HepG2 (cell line): ENCODE measurements around the gene ZNF142. TPM values are rescaled to one million over a fixed set of nuclear protein-coding genes. Genes with fewer than 3 reads are reported as not detected.

Experiments
- AGO1 ChIP-seq: fragments of 200-400 bp; formaldehyde crosslinking; IDR thresholded peaks from 2 replicates; pipeline ENCODE4 v1.6.1; 2017; ENCODE audit warnings: mild to moderate bottlenecking, low read depth, low read length, moderate library complexity; ENCODE audit not compliant: poor library complexity, severe bottlenecking
- CC2D1A ChIP-seq: sonication (generic); formaldehyde crosslinking; IDR thresholded peaks from 2 replicates; pipeline ENCODE4 v1.8.1; 2023; ENCODE audit warnings: mild to moderate bottlenecking, missing genetic modification reagents
- CCAR2 ChIP-seq: fragments of 200-400 bp; formaldehyde crosslinking; optimal IDR thresholded peaks from 2 replicates; pipeline ENCODE3; 2018; ENCODE audit warnings: low read depth, mild to moderate bottlenecking, low read length, moderate library complexity
- IRF2 ChIP-seq: IDR thresholded peaks from 2 replicates; pipeline ENCODE4 v1.6.1; 2018; ENCODE audit warnings: missing genetic modification reagents, missing compliant biosample characterization
- KDM2A ChIP-seq: sonication (generic); formaldehyde crosslinking; IDR thresholded peaks from 2 replicates; pipeline ENCODE4 v1.4.0; 2020; ENCODE audit warnings: low read depth, missing genetic modification reagents, borderline replicate concordance
- KLF13 ChIP-seq: sonication (generic); formaldehyde crosslinking; IDR thresholded peaks from 2 replicates; pipeline ENCODE4 v1.4.0; 2020; ENCODE audit warnings: mild to moderate bottlenecking, missing genetic modification reagents
- MTA3 ChIP-seq: sonication (generic); formaldehyde crosslinking; IDR thresholded peaks from 2 replicates; pipeline ENCODE4 v1.4.0; 2020; ENCODE audit warnings: missing genetic modification reagents
- NR2F1 ChIP-seq, 2 experiments: fragments of 450-650 bp in 1 of 2; formaldehyde crosslinking in 1 of 2; IDR thresholded peaks; 2 replicates each; pipeline versions ENCODE4 v1.5.0 to v1.6.1; 2016 to 2020; ENCODE audit warnings: mild to moderate bottlenecking in 1 of 2, missing compliant biosample characterization in 1 of 2, missing genetic modification reagents in 1 of 2, moderate library complexity in 1 of 2
- TAF15 ChIP-seq: fragments of 200-400 bp; formaldehyde crosslinking; IDR thresholded peaks from one replicate; pipeline ENCODE4 v1.6.1; 2018; ENCODE audit warnings: mild to moderate bottlenecking, low read depth, low read length; ENCODE audit not compliant: poor library complexity, severe bottlenecking
- ZNF510 ChIP-seq: sonication (generic); formaldehyde crosslinking; IDR thresholded peaks from 2 replicates; pipeline ENCODE4 v1.4.0; 2020; ENCODE audit warnings: low read depth, mild to moderate bottlenecking, missing genetic modification reagents
- ZNF605 ChIP-seq: sonication (generic); formaldehyde crosslinking; IDR thresholded peaks from 2 replicates; pipeline ENCODE4 v1.8.0; 2022; ENCODE audit warnings: mild to moderate bottlenecking, missing genetic modification reagents
- ZNF737 ChIP-seq: sonication (generic); formaldehyde crosslinking; IDR thresholded peaks from 2 replicates; pipeline ENCODE4 v1.5.0; 2020; ENCODE audit warnings: missing genetic modification reagents, mild to moderate bottlenecking, borderline replicate concordance
- polyA plus RNA-seq, 8 experiments: library from polyadenylated mRNA; depleted of rRNA in 3 of 8; stranded (reverse) in 7 of 8; unstranded in 1 of 8; fragments of >200 nt; fragmentation: Illumina TruSeq in 4 of 8; extraction: Trizol in 4 of 8; gene quantifications; 2 replicates each; pipeline versions ENCODE4 v1.2.1 to v1.2.3, GENCODE V29; 2011 to 2016; ENCODE audit warnings: low read depth in 4 of 8, missing spikeins in 1 of 8, mixed read lengths in 1 of 8; ENCODE audit not compliant: insufficient read depth in 1 of 8
- total RNA-seq, 5 experiments: library from RNA; depleted of rRNA; stranded (reverse); fragments of >200 nt; fragmentation: Illumina TruSeq; extraction: Trizol; gene quantifications; 2 replicates each; pipeline ENCODE4 v1.2.3, GENCODE V29; 2016; ENCODE audit warnings: low read depth in 1 of 5
- TF ChIP-seq, protein P1 (sequence below): sonication (generic); formaldehyde crosslinking; IDR thresholded peaks from 2 replicates; pipeline ENCODE4 v1.5.0; 2020; ENCODE audit warnings: missing genetic modification reagents
- TF ChIP-seq, protein P2 (sequence below): sonication (generic); formaldehyde crosslinking; IDR thresholded peaks from 2 replicates; pipeline ENCODE4 v1.9.0; 2021; ENCODE audit warnings: missing genetic modification reagents, borderline replicate concordance
- TF ChIP-seq, protein P3 (sequence below): sonication (generic); formaldehyde crosslinking; IDR thresholded peaks from 2 replicates; pipeline ENCODE4 v1.5.1; 2020; ENCODE audit warnings: missing genetic modification reagents, mild to moderate bottlenecking, borderline replicate concordance
- TF ChIP-seq, protein P4 (sequence below): sonication (generic); formaldehyde crosslinking; IDR thresholded peaks from 2 replicates; pipeline ENCODE4 v1.4.0; 2020; ENCODE audit warnings: missing genetic modification reagents, low read depth, mild to moderate bottlenecking, borderline replicate concordance
- TF ChIP-seq, protein P5 (sequence below): sonication (generic); formaldehyde crosslinking; IDR thresholded peaks from 2 replicates; pipeline ENCODE4 v1.5.0; 2020; ENCODE audit warnings: mild to moderate bottlenecking, missing genetic modification reagents

The ZNF142 gene
- total and polyA plus RNA-seq, 2 of the 13 experiments (the other 11 are each of a cell fraction or from before 2014, with no cell fraction given), result 4.8 to 11.4 TPM

DNA sequence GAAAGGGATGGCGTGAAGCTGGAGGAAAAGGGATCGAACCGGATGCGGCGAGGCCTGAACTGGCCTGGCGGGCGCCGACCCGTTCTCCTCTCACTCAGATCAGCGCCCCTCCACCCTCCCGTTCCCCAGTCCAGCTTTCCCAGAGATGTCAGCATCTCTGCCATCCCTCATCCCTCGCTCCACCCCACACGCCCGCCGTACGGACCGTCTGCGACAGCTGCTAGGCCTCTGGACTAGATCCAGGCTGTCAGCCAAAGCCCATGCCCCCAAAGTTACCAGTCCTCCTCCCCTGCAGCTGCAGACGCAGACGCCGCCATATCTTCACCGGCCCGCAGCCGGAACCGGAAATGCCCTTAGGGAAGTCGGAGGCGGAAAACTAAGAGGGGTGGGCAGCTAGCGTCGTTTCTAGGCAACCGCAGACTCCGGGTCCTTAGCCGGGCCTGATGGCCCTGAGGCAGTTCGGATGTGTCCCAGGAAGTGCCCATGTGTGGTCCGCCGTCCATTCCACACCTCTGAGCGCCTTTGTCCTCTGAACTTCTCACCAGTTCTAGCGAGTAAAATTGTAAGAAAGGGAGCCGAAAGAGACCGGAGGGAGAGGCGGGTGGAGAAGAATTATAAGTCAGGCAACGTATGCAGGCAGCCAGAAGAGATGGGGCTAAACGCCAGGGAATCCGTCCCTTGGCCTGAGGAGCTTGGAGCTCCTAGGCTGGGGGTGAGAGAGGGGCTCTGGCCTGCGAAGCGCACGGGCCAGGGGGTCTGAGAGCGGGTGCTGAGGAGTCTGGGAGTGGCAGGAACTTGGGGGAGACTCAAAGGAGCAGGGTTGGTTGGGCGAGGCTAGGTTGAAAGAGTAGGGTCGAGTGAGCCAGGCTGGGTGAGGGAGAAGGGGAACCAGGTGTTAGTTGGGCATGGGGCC lies 12.5 kb upstream of the ZNF142 start, which contains the start of the genes RNF25 and STK36 (continued):
- peak; percentile 87 for TF ChIP-seq KDM2A (CRISPR knock-in tag)
- no peak for TF ChIP-seq TAF15
- TF ChIP-seq NR2F1 (CRISPR knock-in tag; IDR thresholded peaks at IDR 0.05), result 0 out of 4 replicates have a peak, but pooled peaks of 1 of the 2 experiments have one; percentile 21
- 0 out of 2 replicates have a peak, but pooled peaks have one; percentile 46 for TF ChIP-seq KLF13 (CRISPR knock-in tag)
- no peak for TF ChIP-seq ZNF510 (CRISPR knock-in tag)
- TF ChIP-seq IRF2 (CRISPR knock-in tag), result peak; percentile 79
- peak; percentile 82 for TF ChIP-seq AGO1
- TF ChIP-seq, protein P1, sequence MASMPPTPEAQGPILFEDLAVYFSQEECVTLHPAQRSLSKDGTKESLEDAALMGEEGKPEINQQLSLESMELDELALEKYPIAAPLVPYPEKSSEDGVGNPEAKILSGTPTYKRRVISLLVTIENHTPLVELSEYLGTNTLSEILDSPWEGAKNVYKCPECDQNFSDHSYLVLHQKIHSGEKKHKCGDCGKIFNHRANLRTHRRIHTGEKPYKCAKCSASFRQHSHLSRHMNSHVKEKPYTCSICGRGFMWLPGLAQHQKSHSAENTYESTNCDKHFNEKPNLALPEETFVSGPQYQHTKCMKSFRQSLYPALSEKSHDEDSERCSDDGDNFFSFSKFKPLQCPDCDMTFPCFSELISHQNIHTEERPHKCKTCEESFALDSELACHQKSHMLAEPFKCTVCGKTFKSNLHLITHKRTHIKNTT (CRISPR knock-in tag), result no peak
- peak; percentile 77 for TF ChIP-seq CCAR2
- no peak; the same call in 1 of the 2 replicates for TF ChIP-seq MTA3
- TF ChIP-seq, protein P2, sequence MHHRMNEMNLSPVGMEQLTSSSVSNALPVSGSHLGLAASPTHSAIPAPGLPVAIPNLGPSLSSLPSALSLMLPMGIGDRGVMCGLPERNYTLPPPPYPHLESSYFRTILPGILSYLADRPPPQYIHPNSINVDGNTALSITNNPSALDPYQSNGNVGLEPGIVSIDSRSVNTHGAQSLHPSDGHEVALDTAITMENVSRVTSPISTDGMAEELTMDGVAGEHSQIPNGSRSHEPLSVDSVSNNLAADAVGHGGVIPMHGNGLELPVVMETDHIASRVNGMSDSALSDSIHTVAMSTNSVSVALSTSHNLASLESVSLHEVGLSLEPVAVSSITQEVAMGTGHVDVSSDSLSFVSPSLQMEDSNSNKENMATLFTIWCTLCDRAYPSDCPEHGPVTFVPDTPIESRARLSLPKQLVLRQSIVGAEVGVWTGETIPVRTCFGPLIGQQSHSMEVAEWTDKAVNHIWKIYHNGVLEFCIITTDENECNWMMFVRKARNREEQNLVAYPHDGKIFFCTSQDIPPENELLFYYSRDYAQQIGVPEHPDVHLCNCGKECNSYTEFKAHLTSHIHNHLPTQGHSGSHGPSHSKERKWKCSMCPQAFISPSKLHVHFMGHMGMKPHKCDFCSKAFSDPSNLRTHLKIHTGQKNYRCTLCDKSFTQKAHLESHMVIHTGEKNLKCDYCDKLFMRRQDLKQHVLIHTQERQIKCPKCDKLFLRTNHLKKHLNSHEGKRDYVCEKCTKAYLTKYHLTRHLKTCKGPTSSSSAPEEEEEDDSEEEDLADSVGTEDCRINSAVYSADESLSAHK (CRISPR knock-in tag), result no peak
- no peak for TF ChIP-seq ZNF737 (CRISPR knock-in tag)
- TF ChIP-seq, protein P3, sequence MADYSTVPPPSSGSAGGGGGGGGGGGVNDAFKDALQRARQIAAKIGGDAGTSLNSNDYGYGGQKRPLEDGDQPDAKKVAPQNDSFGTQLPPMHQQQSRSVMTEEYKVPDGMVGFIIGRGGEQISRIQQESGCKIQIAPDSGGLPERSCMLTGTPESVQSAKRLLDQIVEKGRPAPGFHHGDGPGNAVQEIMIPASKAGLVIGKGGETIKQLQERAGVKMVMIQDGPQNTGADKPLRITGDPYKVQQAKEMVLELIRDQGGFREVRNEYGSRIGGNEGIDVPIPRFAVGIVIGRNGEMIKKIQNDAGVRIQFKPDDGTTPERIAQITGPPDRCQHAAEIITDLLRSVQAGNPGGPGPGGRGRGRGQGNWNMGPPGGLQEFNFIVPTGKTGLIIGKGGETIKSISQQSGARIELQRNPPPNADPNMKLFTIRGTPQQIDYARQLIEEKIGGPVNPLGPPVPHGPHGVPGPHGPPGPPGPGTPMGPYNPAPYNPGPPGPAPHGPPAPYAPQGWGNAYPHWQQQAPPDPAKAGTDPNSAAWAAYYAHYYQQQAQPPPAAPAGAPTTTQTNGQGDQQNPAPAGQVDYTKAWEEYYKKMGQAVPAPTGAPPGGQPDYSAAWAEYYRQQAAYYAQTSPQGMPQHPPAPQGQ (CRISPR knock-in tag), result no peak
- TF ChIP-seq, protein P4, sequence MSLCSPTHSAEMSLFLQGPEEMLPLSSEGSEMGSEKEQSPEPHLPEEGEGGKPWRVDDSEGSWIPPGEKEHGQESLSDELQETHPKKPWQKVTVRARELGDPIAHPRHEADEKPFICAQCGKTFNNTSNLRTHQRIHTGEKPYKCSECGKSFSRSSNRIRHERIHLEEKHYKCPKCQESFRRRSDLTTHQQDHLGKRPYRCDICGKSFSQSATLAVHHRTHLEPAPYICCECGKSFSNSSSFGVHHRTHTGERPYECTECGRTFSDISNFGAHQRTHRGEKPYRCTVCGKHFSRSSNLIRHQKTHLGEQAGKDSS (CRISPR knock-in tag), result peak; percentile 66; the same call in 1 of the 2 replicates
- TF ChIP-seq CC2D1A (CRISPR knock-in tag), result no peak
- TF ChIP-seq, protein P5, sequence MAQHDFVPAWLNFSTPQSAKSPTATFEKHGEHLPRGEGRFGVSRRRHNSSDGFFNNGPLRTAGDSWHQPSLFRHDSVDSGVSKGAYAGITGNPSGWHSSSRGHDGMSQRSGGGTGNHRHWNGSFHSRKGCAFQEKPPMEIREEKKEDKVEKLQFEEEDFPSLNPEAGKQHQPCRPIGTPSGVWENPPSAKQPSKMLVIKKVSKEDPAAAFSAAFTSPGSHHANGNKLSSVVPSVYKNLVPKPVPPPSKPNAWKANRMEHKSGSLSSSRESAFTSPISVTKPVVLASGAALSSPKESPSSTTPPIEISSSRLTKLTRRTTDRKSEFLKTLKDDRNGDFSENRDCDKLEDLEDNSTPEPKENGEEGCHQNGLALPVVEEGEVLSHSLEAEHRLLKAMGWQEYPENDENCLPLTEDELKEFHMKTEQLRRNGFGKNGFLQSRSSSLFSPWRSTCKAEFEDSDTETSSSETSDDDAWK (CRISPR knock-in tag), result no peak
- TF ChIP-seq ZNF605 (CRISPR knock-in tag), result peak; percentile 67; the same call in 1 of the 2 replicates
